ENCODE measurements around the gene PIGQ.

Gene PIGQ

DNA sequence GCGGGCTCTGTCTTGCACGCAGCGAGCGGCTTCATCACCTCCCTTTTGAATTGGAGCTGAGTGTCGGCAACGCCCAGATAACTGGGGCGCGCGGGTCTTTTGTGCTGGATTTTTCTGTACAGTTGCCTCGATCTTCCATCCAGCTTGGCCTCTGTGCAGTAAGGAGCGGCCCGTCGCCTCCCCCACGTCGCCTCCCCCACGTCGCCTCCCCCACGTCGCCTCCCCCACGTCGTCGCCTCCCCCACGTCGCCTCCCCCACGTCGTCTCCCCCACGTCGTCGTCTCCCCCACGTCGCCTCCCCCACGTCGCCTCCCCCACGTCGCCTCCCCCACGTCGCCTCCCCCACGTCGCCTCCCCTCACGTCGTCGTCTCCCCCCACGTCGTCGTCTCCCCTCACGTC, 25.3 kb upstream of the PIGQ start:
- no peak overlapping the region for H3K27ac Mint-ChIP-seq
- peaks cover 6% of the 10 kb centered on the region for H3K36me3 Mint-ChIP-seq
- H3K9me3 Mint-ChIP-seq = no peaks in the 10 kb centered on the region
- no peak for DNase-seq (ENCODE audit: low spot score in 2 of 2)
- H3K4me3 Mint-ChIP-seq = no peak overlapping the region
- peaks cover 5% of the 10 kb centered on the region for H3K4me1 Mint-ChIP-seq
- no peak for ATAC-seq

DNA sequence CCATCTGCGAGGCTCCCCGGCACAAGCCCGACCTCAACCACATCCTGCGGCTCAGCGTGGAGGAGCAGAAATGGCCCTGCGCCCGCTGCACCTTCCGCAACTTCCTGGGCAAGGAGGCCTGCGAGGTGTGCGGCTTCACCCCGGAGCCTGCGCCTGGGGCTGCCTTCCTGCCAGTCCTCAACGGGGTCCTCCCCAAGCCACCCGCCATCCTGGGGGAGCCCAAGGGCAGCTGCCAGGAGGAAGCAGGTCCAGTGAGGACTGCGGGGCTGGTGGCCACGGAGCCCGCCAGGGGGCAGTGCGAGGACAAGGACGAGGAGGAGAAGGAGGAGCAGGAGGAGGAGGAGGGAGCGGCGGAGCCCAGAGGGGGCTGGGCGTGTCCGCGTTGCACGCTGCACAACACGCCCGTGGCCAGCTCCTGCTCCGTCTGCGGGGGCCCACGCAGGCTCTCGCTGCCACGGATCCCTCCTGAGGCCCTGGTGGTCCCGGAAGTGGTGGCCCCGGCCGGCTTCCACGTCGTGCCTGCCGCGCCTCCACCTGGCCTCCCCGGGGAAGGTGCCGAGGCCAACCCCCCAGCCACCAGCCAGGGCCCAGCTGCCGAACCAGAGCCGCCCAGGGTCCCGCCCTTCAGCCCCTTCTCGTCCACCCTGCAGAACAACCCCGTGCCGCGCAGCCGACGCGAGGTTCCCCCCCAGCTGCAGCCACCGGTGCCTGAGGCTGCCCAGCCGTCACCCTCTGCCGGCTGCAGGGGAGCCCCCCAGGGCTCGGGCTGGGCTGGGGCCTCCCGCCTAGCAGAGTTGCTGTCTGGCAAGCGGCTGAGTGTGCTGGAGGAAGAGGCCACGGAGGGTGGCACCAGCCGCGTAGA, 22.6 kb upstream of the PIGQ start:
- ATAC-seq (peak; percentile 64), DNase-seq (ENCODE audit: low spot score in 2 of 2) (no peak)
- no peak overlapping the region for H3K4me3 Mint-ChIP-seq
- no peak overlapping the region for H3K27ac Mint-ChIP-seq
- peaks cover 13% of the 10 kb centered on the region for H3K36me3 Mint-ChIP-seq
- no peaks in the 10 kb centered on the region for H3K4me1 Mint-ChIP-seq
- H3K9me3 Mint-ChIP-seq = no peaks in the 10 kb centered on the region

DNA sequence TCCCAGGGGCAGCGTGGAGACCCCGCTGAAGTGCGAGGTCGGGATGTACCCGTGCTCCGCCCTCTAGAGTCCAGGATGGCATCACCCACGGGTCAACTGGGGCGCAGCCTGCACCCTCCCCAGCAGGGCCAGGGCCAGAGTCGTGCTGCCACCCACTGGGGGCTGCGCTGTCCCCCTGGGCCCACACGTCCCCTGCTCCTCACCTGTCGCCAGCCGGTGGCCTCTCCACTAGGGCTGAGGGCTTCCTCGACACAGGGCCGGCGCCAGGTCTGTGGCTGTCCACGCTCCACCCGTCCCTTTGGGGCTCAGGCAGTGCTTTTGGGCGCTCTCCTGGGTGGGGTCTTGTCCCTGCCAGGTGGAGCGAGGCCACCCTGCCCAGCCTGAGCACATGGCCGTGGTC, 21.2 kb upstream of the PIGQ start:
- Mint-ChIP-seq H3K27ac (no peak overlapping the region), H3K4me3 (no peak overlapping the region), H3K4me1 (no peaks in the 10 kb centered on the region), H3K36me3 (peaks cover 13% of the 10 kb centered on the region), H3K9me3 (no peaks in the 10 kb centered on the region)
- no peak for DNase-seq (ENCODE audit: low spot score in 2 of 2)
- no peak for ATAC-seq

DNA sequence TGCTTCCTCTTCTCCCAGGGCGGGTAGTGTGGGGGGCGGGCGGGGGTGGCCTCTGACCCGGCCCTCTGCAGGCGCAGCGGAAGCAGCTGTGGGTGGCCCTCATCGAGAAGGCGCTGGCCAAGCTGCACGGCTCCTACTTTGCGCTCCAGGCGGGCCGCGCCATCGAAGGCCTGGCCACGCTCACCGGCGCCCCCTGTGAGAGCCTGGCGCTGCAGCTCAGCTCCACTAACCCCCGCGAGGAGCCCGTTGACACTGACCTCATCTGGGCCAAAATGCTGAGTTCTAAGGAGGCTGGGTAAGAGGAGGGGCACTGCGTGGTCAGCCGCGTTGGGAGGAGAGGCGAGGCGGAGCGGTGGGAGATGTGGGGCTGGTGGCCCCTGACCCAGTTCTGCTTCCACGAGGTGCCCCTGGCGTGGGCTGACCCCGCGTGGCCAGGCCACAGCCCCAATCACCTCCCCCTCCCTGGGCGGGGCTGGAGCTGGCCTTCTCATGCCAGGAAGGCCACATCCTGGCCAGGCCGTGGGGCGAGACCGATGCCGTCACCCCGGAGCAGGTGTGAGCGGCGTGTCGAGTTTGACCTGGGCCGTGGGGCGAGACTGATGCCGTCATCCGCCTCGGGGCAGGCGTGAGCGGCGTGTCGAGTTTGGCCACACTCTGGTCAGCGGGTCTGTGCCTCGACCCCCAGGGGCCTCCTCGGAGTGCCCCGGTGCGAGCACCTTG, 20.1 kb upstream of the PIGQ start:
- Mint-ChIP-seq H3K4me1 (no peaks in the 10 kb centered on the region), H3K27ac (no peak overlapping the region), H3K36me3 (peaks cover 14% of the 10 kb centered on the region), H3K4me3 (no peak overlapping the region), H3K9me3 (no peaks in the 10 kb centered on the region)
- DNase-seq (ENCODE audit: low spot score in 2 of 2) (no peak), ATAC-seq (no peak)

DNA sequence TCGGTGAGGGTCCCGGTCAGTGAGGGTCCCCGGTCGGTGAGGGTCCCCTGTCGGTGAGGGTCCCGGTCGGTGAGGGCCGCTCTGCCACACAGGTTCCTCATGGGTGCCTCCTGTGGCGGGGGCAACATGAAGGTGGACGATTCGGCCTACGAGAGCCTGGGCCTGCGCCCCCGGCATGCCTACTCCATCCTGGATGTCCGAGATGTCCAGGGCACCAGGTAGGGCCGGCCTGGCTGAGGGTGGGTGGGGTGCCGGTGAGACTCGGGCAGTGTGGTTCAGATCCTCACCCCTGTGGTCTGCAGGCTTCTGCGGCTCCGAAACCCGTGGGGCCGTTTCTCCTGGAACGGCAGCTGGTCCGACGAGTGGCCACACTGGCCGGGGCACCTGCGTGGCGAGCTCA, 18.6 kb upstream of the PIGQ start:
- no peaks in the 10 kb centered on the region for H3K4me1 Mint-ChIP-seq
- no peak for ATAC-seq
- no peaks in the 10 kb centered on the region for H3K9me3 Mint-ChIP-seq

DNA sequence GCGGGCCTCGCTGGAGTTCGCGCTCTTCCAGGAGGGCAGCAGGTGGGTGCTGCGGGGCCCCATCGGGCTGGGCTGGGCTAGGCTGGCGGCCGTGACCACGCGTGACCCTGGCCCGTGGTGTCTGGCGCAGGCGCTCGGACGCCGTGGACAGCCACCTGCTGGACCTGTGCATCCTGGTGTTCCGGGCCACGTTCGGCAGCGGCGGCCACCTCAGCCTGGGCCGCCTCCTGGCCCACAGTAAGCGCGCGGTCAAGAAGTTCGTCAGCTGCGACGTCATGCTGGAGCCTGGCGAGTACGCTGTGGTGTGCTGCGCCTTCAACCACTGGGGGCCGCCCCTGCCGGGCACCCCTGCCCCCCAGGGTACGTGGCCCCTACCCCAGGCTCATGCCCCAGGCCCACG, 17.6 kb upstream of the PIGQ start:
- H3K36me3 Mint-ChIP-seq = peaks cover 14% of the 10 kb centered on the region

More for the DNA sequence above, 18.6 kb upstream of the PIGQ start:
- H3K27ac Mint-ChIP-seq = no peak overlapping the region
- H3K4me3 Mint-ChIP-seq = no peak overlapping the region
- DNase-seq (ENCODE audit: low spot score in 2 of 2) = no peak
- H3K36me3 Mint-ChIP-seq = peaks cover 14% of the 10 kb centered on the region

DNA sequence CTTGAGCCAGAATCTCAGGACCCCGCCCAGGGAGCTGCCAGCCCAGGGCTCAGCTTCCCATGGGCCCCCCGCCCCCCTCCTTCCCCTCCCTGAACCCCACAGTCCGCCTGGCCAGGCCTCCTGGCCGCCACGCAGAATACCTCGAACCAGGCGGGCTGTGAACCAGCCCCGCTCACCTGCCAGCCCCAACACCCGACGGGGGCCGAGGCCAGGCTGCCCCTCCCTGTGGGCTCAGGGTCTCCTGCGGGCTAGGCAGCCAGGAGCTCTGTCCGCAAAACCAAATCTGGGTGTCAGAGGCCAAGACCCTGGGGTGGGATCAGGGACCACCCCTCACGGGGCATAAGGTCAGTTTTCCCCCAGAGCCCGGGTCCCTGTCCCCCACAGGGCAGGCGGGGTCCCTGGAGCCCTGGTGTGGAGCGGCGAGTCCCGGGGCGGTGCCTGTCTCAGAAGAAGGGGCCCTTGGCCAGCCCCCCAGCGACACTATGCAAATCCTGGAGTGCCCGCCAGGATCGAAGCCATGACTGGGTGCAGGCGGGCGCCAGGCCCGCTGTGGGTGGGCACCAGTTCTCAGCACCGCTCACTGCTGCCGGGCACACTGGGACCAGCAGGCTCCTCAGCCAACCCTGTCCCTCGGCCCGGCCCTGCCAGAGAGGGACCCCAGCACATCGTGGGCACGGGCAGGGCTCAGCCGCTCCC, 16.0 kb upstream of the PIGQ start:
- H3K4me1 Mint-ChIP-seq = no peaks in the 10 kb centered on the region
- H3K27ac Mint-ChIP-seq = no peak overlapping the region
- no peak overlapping the region for H3K4me3 Mint-ChIP-seq
- no peak for DNase-seq (ENCODE audit: low spot score in 2 of 2)
- peaks cover 14% of the 10 kb centered on the region for H3K36me3 Mint-ChIP-seq
- no peak for ATAC-seq
- no peaks in the 10 kb centered on the region for H3K9me3 Mint-ChIP-seq

More for the DNA sequence above, 17.6 kb upstream of the PIGQ start:
- ATAC-seq (no peak), DNase-seq (ENCODE audit: low spot score in 2 of 2) (no peak)
- Mint-ChIP-seq H3K9me3 (no peaks in the 10 kb centered on the region), H3K4me3 (no peak overlapping the region), H3K4me1 (no peaks in the 10 kb centered on the region), H3K27ac (no peak overlapping the region)

DNA sequence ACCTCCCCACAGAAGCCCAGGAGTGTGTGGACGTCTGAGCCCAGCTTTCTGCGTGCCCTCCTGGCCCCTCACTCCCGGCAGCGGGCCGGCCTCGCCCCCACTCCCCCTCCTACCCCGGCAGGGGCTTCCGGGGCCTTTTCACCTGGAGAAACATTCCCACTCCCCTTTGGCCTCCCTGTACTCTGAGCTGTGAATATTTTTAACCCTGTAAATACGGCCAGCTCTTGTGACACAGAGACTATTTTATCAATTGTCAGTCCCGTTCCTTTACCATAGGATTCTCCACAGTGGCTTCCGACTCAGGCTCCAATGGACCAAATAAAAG, 15.5 kb upstream of the PIGQ start:
- ATAC-seq (no peak), DNase-seq (ENCODE audit: low spot score in 2 of 2) (no peak)
- no peaks in the 10 kb centered on the region for H3K9me3 Mint-ChIP-seq
- no peak overlapping the region for H3K27ac Mint-ChIP-seq
- H3K4me3 Mint-ChIP-seq = no peak overlapping the region
- no peaks in the 10 kb centered on the region for H3K4me1 Mint-ChIP-seq
- H3K36me3 Mint-ChIP-seq = peaks cover 14% of the 10 kb centered on the region

DNA sequence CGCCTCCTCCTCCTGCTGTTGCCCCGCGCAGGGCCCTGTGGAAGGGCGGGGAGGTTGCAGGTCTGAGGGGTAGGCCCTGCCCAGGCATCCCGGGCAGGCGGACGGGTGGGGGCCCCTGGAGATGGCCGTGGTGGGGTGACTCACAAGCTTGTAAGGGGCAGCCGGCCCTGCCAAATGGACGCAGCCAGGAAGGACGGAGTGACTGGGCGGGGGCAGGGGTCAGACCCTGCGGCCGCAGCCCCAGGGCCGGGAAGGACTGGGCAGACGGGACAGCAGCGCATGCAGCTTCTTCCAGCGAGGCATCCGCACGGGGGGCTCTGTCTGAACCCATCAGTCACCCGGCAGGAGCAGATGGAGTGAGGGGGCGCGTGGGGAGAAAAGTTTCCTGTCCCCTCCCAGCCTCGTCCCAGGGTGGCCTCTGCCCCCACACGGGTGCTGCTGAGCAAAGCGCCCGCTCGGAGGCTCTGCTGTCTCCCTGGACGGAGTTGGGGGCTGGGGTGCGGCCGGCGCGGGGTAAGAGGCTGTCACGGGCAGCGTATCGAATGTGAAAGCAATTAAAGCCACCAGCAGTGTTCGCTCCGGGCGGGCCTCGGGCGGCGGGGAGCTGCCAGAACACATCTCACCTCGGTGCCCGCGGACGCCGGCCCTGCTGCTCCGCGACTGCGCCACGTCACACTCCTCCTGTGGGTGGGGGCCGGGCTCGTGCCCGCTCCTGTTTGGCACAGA, 15.0 kb upstream of the PIGQ start:
- no peaks in the 10 kb centered on the region for H3K9me3 Mint-ChIP-seq
- no peaks in the 10 kb centered on the region for H3K4me1 Mint-ChIP-seq
- peaks cover 14% of the 10 kb centered on the region for H3K36me3 Mint-ChIP-seq
- no peak overlapping the region for H3K4me3 Mint-ChIP-seq
- ATAC-seq (no peak), DNase-seq (ENCODE audit: low spot score in 2 of 2) (no peak)
- no peak overlapping the region for H3K27ac Mint-ChIP-seq

DNA sequence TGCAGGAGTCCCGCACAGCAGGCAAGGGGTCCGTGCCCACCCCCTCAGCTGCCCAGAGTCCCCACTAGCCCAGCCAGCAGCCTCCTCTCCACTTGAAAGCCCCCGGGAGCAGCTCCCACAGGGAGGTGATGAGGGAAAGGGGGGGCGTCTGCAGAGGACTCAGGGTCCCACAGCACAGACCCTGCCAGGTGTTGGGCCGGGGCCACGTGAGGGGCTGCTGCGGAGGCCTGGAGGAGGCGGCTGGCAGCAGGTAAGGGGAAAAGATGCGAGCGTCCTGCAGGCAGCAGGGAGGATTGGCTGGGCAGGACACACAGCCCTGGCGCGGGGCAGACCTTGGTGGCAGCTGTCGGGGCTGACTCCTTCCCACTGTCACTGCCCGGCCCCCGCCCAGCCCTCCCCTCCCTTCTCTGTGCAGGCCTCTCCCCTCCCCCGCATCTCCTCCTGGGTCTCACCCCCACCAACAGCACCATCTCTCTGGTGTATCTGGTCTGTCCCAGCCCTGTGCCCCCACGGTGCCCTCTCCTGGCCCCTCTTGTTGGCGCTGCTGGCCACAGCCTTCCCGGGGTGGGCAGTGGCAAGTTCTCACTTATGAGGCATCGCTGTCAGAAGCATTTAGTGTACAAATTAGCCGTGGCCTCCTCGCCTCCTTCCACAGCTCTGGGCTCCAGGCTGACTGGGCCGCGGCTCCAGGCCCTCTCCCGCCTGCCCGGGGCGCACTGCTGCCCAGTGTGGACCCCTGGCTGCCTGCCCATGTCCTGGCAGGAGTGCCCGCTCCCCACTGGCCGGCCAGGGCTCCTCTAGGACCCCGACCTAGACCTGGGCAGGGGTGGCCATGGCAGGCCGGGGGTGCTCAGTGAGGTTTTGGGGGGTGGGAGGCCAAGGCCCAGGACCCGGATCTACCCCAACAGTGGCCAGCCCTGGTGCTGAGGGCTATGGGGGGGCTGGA, 14.0 kb upstream of the PIGQ start:
- no peaks in the 10 kb centered on the region for H3K4me1 Mint-ChIP-seq
- no peaks in the 10 kb centered on the region for H3K9me3 Mint-ChIP-seq
- no peak overlapping the region for H3K27ac Mint-ChIP-seq
- H3K36me3 Mint-ChIP-seq = peaks cover 14% of the 10 kb centered on the region
- ATAC-seq = no peak
- no peak overlapping the region for H3K4me3 Mint-ChIP-seq
- no peak for DNase-seq (ENCODE audit: low spot score in 2 of 2)

DNA sequence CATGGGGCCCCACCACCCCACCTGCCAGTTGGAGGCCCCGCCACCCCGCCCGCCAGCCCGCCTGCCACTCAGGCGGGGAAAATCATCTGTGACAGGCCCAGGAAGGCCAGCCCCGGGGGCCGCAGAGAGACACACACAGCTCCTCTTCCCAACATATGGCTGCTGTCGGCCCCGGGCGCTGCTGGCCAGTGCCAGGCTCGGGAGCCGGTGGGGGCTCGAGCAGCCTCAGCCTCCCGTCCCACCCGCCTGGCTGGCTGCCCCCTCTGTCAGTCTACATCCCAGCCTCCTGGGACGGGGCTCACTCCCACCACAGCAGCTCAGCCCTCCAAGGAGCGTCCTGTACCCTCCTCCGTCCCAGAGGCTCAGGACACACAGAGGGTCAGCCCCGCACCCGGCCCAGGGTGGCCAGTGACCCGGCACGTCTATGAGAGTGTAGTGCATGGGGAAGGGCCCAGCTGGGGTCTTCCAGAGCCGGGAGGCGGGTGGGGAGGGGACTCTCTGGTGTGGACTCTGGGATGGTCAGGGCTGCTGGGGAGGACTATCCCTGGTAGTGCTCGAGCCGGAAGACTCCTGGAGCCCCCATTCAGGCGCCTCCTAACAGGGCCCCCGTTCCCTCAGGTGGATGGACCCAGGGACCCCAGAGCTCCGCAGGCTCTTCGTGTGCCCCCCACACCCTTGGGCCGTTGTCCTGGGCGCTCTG, 13.1 kb upstream of the PIGQ start:
- Mint-ChIP-seq H3K9me3 (no peaks in the 10 kb centered on the region), H3K27ac (no peak overlapping the region), H3K36me3 (peaks cover 10% of the 10 kb centered on the region), H3K4me1 (no peaks in the 10 kb centered on the region), H3K4me3 (no peak overlapping the region)
- DNase-seq (ENCODE audit: low spot score in 2 of 2) = no peak
- no peak for ATAC-seq

DNA sequence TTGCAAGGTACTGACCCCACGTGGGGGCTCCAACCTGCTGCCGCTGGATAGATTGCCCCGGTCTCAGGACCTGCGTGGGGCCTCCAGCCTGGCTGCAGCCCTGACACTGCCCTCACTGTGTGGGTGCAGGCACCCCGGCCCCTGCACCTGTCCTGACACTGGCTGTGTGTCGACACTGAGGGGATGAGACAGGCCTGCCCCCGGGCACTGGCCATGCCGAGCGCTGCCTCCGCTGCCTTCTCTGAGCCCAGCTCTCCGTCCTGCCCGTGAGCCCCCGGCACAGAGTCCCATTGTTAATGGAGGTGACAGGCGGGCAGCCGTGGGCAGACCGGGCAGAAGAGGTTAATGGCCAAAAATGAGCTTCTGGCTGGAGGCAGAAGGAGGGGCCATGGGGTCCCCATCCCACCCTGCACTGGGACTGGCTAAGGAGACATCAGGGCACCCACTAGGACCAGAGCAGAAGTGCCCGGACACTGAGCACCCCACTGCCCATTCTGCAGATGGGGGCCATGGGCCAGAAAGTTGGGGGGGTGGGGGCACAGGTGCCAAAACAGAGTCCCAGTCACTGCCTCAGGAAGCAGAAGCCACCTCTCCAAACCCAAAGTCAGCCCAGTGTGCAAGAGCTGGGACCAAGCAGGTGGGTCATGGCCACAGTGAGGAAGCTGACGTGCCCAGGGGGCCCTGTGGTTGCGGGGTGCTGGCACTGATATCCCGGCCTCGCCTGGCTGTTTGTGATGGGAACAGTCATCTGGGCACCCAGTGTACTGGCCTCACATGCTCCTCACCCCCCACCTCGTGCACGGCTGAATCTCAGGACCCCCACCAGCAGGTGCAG, 12.1 kb upstream of the PIGQ start:
- no peaks in the 10 kb centered on the region for H3K4me1 Mint-ChIP-seq
- H3K27ac Mint-ChIP-seq = no peak overlapping the region
- no peak for DNase-seq (ENCODE audit: low spot score in 2 of 2)
- no peak for ATAC-seq
- H3K9me3 Mint-ChIP-seq = no peaks in the 10 kb centered on the region
- H3K36me3 Mint-ChIP-seq = peaks cover 7% of the 10 kb centered on the region
- no peak overlapping the region for H3K4me3 Mint-ChIP-seq

DNA sequence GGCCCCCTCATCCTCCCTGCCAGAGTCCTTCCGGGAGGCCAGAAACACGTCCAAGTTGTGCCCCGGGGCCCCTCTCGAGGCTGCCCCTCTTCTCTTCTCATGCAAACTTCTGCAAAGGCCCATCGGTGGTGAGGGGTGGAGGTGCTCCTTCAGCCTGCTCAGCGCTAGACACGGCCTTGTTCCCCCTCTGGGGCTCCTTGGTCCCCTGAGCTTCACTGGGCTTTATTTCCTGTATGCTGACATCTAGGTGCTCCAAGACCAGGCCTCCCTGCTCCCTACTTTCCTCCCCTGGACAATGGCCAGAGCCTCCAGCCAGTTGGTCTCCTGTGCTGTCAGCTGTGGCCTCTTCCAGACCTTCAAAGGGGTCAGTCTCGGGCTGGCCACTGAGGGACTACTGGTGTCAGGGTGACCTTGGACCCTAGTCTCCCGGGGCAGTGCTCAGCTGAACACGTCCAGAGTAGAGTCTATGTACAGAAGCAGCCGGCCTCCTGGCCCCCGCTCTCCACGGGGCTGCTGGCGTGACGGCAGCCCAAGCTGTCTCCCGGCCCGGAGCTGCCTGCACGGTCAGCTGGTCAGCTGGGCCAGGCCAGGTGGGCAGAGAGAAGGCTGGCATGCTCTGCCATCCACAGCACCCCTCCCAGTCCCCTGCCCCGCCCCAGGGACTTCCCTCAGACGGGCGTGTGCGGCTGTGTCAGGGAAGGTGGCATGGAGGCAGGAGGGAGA, 11.3 kb upstream of the PIGQ start:
- peaks cover 2% of the 10 kb centered on the region for H3K36me3 Mint-ChIP-seq
- H3K27ac Mint-ChIP-seq = no peak overlapping the region
- no peaks in the 10 kb centered on the region for H3K9me3 Mint-ChIP-seq
- no peak overlapping the region for H3K4me3 Mint-ChIP-seq
- ATAC-seq (no peak), DNase-seq (ENCODE audit: low spot score in 2 of 2) (no peak)
- H3K4me1 Mint-ChIP-seq = no peaks in the 10 kb centered on the region
